Neural progenitor cell (in vitro differentiated cells): ENCODE data around the gene ZDHHC11.
"Not testable (repeated sequence)": the region's sequence is repeated elsewhere in the genome, so short reads cannot be mapped to it uniquely, and the experiment has no call there.

ENCODE experiments used
- CTCF ChIP-seq: fragments of 200-600 bp; sonication (generic); IDR thresholded peaks from 2 replicates; pipeline ENCODE4 v1.5.1; 2017; ENCODE audit warnings: antibody characterized with exemption, mild to moderate bottlenecking
- EZH2 ChIP-seq: fragments of 200-600 bp; sonication (generic); IDR thresholded peaks from 2 replicates; pipeline ENCODE4 v1.6.1; 2017; ENCODE audit warnings: antibody characterized with exemption, mild to moderate bottlenecking, moderate library complexity

- TF ChIP-seq CTCF, EZH2: not testable (repeated sequence)
Observed at GRCh38 chr5:828194-828593, 22.6 kb downstream of the ZDHHC11 start.
